ENCODE results near the gene DNAH8. TPM values are rescaled to one million over a fixed set of nuclear protein-coding genes. Genes with fewer than 3 reads are reported as not detected.

The DNAH8 gene
- total RNA-seq, 1 donor from 2014 or later = 0.05 TPM

GRCh38 chr6:39075807-39076622, 360.9 kb downstream of the DNAH8 start:
- H3K27me3 Mint-ChIP-seq (ENCODE audit: low read depth) = peaks cover 18% of the 10 kb centered on the region

DNA sequence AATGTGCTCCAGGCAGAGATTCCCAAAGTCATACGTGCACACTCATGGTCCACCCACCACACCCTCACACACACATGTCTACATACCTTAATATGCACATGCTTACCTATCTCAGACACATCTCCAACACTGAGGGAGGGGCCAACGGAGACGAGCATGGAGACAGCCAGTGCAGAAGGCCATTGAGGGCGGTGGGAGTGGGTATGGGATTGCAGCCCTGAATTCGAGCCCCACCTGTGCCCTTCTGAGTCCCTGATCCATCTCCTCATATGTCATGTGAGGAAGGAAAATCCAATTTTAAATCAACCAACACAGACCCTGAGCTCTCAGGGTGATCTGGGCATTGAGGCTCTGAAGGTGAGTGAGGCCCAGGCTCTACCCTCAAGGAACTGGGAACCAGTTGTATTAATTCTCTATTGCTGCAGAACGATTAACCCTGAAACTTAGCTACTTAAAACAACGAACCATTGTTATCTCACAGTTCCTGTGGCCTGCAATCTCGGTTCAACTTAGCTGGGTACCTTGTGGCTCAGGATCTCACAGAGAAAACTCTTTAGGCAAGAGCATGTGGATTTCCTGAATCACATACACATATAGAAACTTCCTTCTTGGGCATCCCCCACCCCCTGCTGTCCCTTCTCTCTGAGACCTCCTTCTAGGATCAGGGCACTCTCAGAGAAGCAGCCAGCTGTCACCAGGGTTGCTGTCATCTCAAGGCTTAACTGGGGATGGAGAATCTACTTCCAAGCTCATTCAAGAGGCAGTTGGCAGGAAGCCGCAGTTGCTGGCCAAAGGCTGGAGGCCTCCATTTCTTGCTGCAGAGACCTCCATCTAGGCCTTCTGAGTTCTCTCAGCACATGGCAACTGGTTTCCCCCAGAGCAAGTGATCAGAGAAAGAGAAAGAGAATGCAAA, 361.8 kb downstream of the DNAH8 start:
- TF ChIP-seq, protein P1, sequence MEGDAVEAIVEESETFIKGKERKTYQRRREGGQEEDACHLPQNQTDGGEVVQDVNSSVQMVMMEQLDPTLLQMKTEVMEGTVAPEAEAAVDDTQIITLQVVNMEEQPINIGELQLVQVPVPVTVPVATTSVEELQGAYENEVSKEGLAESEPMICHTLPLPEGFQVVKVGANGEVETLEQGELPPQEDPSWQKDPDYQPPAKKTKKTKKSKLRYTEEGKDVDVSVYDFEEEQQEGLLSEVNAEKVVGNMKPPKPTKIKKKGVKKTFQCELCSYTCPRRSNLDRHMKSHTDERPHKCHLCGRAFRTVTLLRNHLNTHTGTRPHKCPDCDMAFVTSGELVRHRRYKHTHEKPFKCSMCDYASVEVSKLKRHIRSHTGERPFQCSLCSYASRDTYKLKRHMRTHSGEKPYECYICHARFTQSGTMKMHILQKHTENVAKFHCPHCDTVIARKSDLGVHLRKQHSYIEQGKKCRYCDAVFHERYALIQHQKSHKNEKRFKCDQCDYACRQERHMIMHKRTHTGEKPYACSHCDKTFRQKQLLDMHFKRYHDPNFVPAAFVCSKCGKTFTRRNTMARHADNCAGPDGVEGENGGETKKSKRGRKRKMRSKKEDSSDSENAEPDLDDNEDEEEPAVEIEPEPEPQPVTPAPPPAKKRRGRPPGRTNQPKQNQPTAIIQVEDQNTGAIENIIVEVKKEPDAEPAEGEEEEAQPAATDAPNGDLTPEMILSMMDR (IDR thresholded peaks at IDR 0.05) = no peak
- no peaks in the 10 kb centered on the region for H3K36me3 Mint-ChIP-seq (ENCODE audit: low read depth)
- no peaks in the 10 kb centered on the region for H3K4me1 Mint-ChIP-seq (ENCODE audit: low read depth)
- no peak overlapping the region for H3K4me3 Mint-ChIP-seq (ENCODE audit: unreplicated experiment)
- H3K27ac Mint-ChIP-seq (ENCODE audit: unreplicated experiment) = no peak overlapping the region
- H3K27me3 Mint-ChIP-seq (ENCODE audit: low read depth) = peaks cover 19% of the 10 kb centered on the region
- H3K9me3 Mint-ChIP-seq (ENCODE audit: low read depth) = no peaks in the 10 kb centered on the region
- DNase-seq (ENCODE audit: low spot score) = peak; percentile 39

More at GRCh38 chr6:39075807-39076622, 360.9 kb downstream of the DNAH8 start:
- Mint-ChIP-seq H3K9me3 (ENCODE audit: low read depth) (no peaks in the 10 kb centered on the region), H3K4me1 (ENCODE audit: low read depth) (no peaks in the 10 kb centered on the region), H3K36me3 (ENCODE audit: low read depth) (no peaks in the 10 kb centered on the region), H3K4me3 (ENCODE audit: unreplicated experiment) (no peak overlapping the region), H3K27ac (ENCODE audit: unreplicated experiment) (no peak overlapping the region)
- TF ChIP-seq, protein P1 (IDR thresholded peaks at IDR 0.05) = no peak
- DNase-seq (ENCODE audit: low spot score) = no peak

DNA sequence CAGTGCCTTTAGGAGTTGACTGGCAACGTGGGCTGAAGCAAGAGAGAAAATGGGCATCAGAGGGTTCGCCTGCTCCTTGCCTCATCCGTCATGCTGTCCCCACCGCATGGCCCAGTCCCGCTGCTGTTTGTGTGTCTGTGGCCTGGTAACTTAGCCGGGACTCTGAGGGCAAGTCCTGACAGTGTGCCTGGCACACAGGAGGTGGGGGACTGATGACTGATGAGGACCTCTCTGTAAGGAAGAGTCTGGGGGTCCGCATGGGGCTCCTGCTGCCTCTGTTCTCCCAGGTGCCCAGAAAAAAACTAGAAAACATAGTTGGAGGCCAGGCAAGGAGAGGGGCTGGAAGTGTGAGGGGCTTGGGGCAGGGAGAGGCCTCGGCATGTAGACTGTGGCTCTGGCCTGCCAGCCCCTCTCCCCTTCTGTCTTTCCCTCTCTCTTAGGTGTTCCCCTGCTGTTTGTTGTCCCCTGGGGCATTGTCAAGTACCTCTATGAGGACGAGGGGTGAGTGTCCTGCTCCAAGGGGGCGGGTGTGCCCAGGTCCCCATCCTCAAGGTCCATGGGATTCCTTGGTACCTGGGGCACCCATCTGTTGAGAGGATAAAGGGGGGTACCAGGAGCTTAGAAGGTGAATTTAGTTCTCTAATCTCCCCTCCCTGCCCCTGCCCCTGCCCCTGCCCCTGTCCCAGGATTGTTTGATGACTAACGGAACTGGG, 362.9 kb downstream of the DNAH8 start:
- TF ChIP-seq, protein P1 (IDR thresholded peaks at IDR 0.05) = no peak
- no peaks in the 10 kb centered on the region for H3K36me3 Mint-ChIP-seq (ENCODE audit: low read depth)
- DNase-seq (ENCODE audit: low spot score) = peak; percentile 51
- no peaks in the 10 kb centered on the region for H3K9me3 Mint-ChIP-seq (ENCODE audit: low read depth)
- no peaks in the 10 kb centered on the region for H3K4me1 Mint-ChIP-seq (ENCODE audit: low read depth)
- peaks cover 25% of the 10 kb centered on the region for H3K27me3 Mint-ChIP-seq (ENCODE audit: low read depth)
- H3K4me3 Mint-ChIP-seq (ENCODE audit: unreplicated experiment) = no peak overlapping the region
- H3K27ac Mint-ChIP-seq (ENCODE audit: unreplicated experiment) = no peak overlapping the region

- TF ChIP-seq, protein P1 (IDR thresholded peaks at IDR 0.05) = no peak
- Mint-ChIP-seq H3K9me3 (ENCODE audit: low read depth) (no peaks in the 10 kb centered on the region), H3K36me3 (ENCODE audit: low read depth) (no peaks in the 10 kb centered on the region), H3K27ac (ENCODE audit: unreplicated experiment) (no peak overlapping the region), H3K27me3 (ENCODE audit: low read depth) (peaks cover 27% of the 10 kb centered on the region), H3K4me3 (ENCODE audit: unreplicated experiment) (no peak overlapping the region), H3K4me1 (ENCODE audit: low read depth) (no peaks in the 10 kb centered on the region)
- DNase-seq (ENCODE audit: low spot score) = no peak
Measured at GRCh38 chr6:39078695-39079094, 363.6 kb downstream of the DNAH8 start.

All from chondrocyte (in vitro differentiated cells).